PC-3 (cell line): Measurements from ENCODE around the gene FAM53C. TPM values are rescaled to one million over a fixed set of nuclear protein-coding genes. Genes with fewer than 3 reads are reported as not detected.

Experiments
- ATAC-seq: fragments of 200-7000 bp; cut with Tn5 transposase; 2 replicates; pipeline ENCODE4 v1.9.1; 2020; ENCODE audit warnings: mild to moderate bottlenecking, moderate library complexity
- BruUV-seq: library from RNA; stranded (reverse); fragments of 400-500 nt; replicated peaks from 2 replicates; lab custom pipeline; 2021; lab: Mats Ljungman, UMichigan
- CTCF ChIA-PET: fragments of 300-600 bp; sonication (Branson Sonifier 250); formaldehyde crosslinking; loops from one replicate; lab custom pipeline; 2022; ENCODE audit warnings: antibody characterized with exemption; lab: Charles Lee
- POLR2A ChIA-PET: fragments of 300-600 bp; sonication (Branson Sonifier 250); formaldehyde crosslinking; loops from one replicate; lab custom pipeline; 2022; ENCODE audit warnings: antibody characterized with exemption; ENCODE audit not compliant: unreplicated experiment; lab: Charles Lee
- DNase-seq: peaks from one replicate; pipeline ENCODE4 v3.0.0-alpha.2; 2015
- H2AFZ ChIP-seq: fragments of 300-600 bp; sonication (generic); 2 replicates; pipeline ENCODE4 v1.6.0; 2016; ENCODE audit warnings: antibody characterized with exemption, low read length
- H3F3A ChIP-seq: fragments of 300-600 bp; sonication (generic); one replicate; pipeline ENCODE4 v1.6.0; 2017; ENCODE audit warnings: antibody characterized with exemption, low read length, control low read depth, mild to moderate bottlenecking; ENCODE audit not compliant: unreplicated experiment
- H3K27ac ChIP-seq: fragments of 300-600 bp; sonication (generic); 2 replicates; pipeline ENCODE4 v1.5.1; 2016; ENCODE audit warnings: mild to moderate bottlenecking, low read length
- H3K27me3 ChIP-seq: fragments of 300-600 bp; sonication (generic); 2 replicates; pipeline ENCODE4 v1.6.1; 2016; ENCODE audit warnings: low read length, mixed read lengths
- H3K36me3 ChIP-seq: fragments of 300-600 bp; sonication (generic); 2 replicates; pipeline ENCODE4 v1.6.1; 2016; ENCODE audit warnings: low read depth, mixed run types, low read length, mixed read lengths
- H3K4me1 ChIP-seq: fragments of 300-600 bp; sonication (generic); 2 replicates; pipeline ENCODE4 v1.5.1; 2016; ENCODE audit warnings: low read length; ENCODE audit not compliant: insufficient read depth
- H3K4me2 ChIP-seq: fragments of 300-600 bp; sonication (generic); 2 replicates; pipeline ENCODE4 v1.6.0; 2016; ENCODE audit warnings: low read length
- H3K4me3 ChIP-seq: fragments of 300-600 bp; sonication (generic); 2 replicates; pipeline ENCODE4 v1.5.1; 2016; ENCODE audit warnings: mild to moderate bottlenecking, low read length, mixed read lengths
- H3K79me2 ChIP-seq: fragments of 300-600 bp; sonication (generic); 2 replicates; pipeline ENCODE4 v1.6.1; 2017; ENCODE audit warnings: low read length, mixed read lengths
- H3K9ac ChIP-seq: fragments of 300-600 bp; sonication (generic); 2 replicates; pipeline ENCODE4 v1.6.0; 2016; ENCODE audit warnings: mild to moderate bottlenecking, low read length
- H3K9me2 ChIP-seq: fragments of 300-600 bp; sonication (generic); replicated peaks from 2 replicates; pipeline ENCODE4 v1.6.1; 2016; ENCODE audit warnings: mixed run types, low read length, mixed read lengths
- H3K9me3 ChIP-seq: fragments of 300-600 bp; sonication (generic); 2 replicates; pipeline ENCODE4 v1.6.1; 2016; ENCODE audit warnings: low read length, mixed read lengths
- H4K20me1 ChIP-seq: fragments of 300-600 bp; sonication (generic); 2 replicates; pipeline ENCODE4 v1.6.1; 2016; ENCODE audit warnings: low read length, mixed read lengths
- EZH2 ChIP-seq: fragments of 300-600 bp; sonication (generic); IDR thresholded peaks from one replicate; pipeline ENCODE4 v1.6.1; 2017; ENCODE audit warnings: antibody characterized with exemption, mild to moderate bottlenecking, low read length; ENCODE audit not compliant: unreplicated experiment
- EZH2phosphoT487 ChIP-seq: fragments of 300-600 bp; sonication (generic); IDR thresholded peaks from 2 replicates; pipeline ENCODE4 v1.6.1; 2018; ENCODE audit warnings: mild to moderate bottlenecking, antibody characterized with exemption, low read length, borderline replicate concordance
- intact Hi-C: fragments of 100-400 bp; cut with micrococcal nuclease; formaldehyde crosslinking; loops from 2 replicates; pipeline ENCODE4 v1.9.0; 2023
- total RNA-seq: library from RNA; depleted of rRNA; stranded (reverse); fragments of >200 nt; gene quantifications from 2 replicates; pipeline ENCODE4 v1.2.3, GENCODE V29; 2014; rRNA removed
- TF ChIP-seq, protein P1 (sequence below): fragments of 300-600 bp; sonication (generic); conservative IDR thresholded peaks from 2 replicates; pipeline ENCODE4 v1.5.1; 2017; ENCODE audit warnings: antibody characterized with exemption, low read depth, mild to moderate bottlenecking, low read length

Gene FAM53C
- total RNA-seq, 1 experiment from 2014 or later, result 26.6 TPM

DNA sequence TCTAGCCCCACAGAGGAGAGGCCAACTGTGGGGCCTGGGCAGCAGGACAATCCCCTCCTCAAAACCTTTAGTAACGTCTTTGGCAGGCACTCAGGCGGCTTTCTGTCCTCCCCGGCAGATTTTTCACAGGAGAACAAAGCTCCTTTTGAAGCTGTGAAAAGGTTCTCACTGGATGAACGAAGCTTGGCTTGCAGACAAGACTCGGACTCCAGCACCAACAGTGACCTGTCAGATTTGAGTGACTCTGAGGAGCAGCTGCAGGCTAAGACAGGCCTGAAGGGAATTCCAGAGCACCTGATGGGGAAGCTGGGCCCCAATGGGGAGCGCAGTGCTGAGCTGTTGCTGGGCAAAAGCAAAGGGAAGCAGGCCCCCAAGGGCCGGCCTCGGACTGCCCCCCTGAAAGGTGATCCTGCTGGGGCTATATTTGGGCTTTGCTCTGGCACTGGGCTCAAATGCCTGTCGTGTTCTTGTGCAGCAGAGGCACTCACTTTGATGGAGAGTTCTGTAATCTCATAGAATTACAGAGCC is 53.9 kb downstream of the FAM53C start:
- no peak overlapping the region for H3K27ac ChIP-seq
- H4K20me1 ChIP-seq, result no peaks in the 10 kb centered on the region
- TF ChIP-seq EZH2, result no peak
- TF ChIP-seq, protein P1, sequence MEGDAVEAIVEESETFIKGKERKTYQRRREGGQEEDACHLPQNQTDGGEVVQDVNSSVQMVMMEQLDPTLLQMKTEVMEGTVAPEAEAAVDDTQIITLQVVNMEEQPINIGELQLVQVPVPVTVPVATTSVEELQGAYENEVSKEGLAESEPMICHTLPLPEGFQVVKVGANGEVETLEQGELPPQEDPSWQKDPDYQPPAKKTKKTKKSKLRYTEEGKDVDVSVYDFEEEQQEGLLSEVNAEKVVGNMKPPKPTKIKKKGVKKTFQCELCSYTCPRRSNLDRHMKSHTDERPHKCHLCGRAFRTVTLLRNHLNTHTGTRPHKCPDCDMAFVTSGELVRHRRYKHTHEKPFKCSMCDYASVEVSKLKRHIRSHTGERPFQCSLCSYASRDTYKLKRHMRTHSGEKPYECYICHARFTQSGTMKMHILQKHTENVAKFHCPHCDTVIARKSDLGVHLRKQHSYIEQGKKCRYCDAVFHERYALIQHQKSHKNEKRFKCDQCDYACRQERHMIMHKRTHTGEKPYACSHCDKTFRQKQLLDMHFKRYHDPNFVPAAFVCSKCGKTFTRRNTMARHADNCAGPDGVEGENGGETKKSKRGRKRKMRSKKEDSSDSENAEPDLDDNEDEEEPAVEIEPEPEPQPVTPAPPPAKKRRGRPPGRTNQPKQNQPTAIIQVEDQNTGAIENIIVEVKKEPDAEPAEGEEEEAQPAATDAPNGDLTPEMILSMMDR, result no peak
- no peak for TF ChIP-seq EZH2phosphoT487
- H3K79me2 ChIP-seq, result no peaks in the 10 kb centered on the region
- H3K27me3 ChIP-seq, result no peaks in the 10 kb centered on the region
- H3K4me3 ChIP-seq, result no peak overlapping the region
- no peak overlapping the region for H3K4me2 ChIP-seq
- no peaks in the 10 kb centered on the region for H3K9me3 ChIP-seq
- H3F3A ChIP-seq, result no peaks in the 10 kb centered on the region
- H3K9me2 ChIP-seq, result no peaks in the 10 kb centered on the region
- no peak overlapping the region for H3K9ac ChIP-seq
- ATAC-seq (no peak), DNase-seq (no peak)
- POLR2A ChIA-PET, result no interaction called here
- BruUV-seq, result no TSS peak
- no peaks in the 10 kb centered on the region for H3K4me1 ChIP-seq
- intact Hi-C loops, result no loop called here
- CTCF ChIA-PET, result no interaction called here
- peaks cover 9% of the 10 kb centered on the region; the same call in 1 of the 2 replicates for H3K36me3 ChIP-seq
- H2AFZ ChIP-seq, result no peak overlapping the region

Other genes with a start within 250 kb of the FAM53C start
- 0.40 and 0.44 TPM in 2 replicates for gene NME5, start 198.8 kb upstream of the FAM53C start, total RNA-seq
- 30.5 and 35.6 TPM in 2 replicates for gene BRD8, start 159.6 kb upstream of the FAM53C start, total RNA-seq
- gene KIF20A, start 159.2 kb upstream of the FAM53C start, total RNA-seq, result 55.5 and 59.0 TPM in 2 replicates
- gene CDC23, start 124.9 kb upstream of the FAM53C start, total RNA-seq, result 26.1 and 26.7 TPM in 2 replicates
- gene GFRA3, start 63.6 kb upstream of the FAM53C start, total RNA-seq, result not detected in 2 replicates
- gene CDC25C, start 6.5 kb upstream of the FAM53C start, total RNA-seq, result 13.8 and 14.7 TPM in 2 replicates
- gene KDM3B, start 14.4 kb downstream of the FAM53C start, total RNA-seq, result 21.7 and 25.6 TPM in 2 replicates
- 2.4 and 2.5 TPM in 2 replicates for gene REEP2, start 100.8 kb downstream of the FAM53C start, total RNA-seq
- gene EGR1, start 127.2 kb downstream of the FAM53C start, total RNA-seq, result 1.5 and 1.9 TPM in 2 replicates
- gene ETF1, start 205.0 kb downstream of the FAM53C start, total RNA-seq, result 57.3 and 64.1 TPM in 2 replicates
- gene HSPA9, start 237.1 kb downstream of the FAM53C start, total RNA-seq, result 346 and 432 TPM in 2 replicates